PC-9 (cell line): ENCODE data around the gene VPS8. TPM values are rescaled to one million over a fixed set of nuclear protein-coding genes. Genes with fewer than 3 reads are reported as not detected.

Experiments used
- BruUV-seq: library from RNA; stranded (reverse); fragments of 400-500 nt; replicated peaks from 2 replicates; lab custom pipeline; 2021; lab: Mats Ljungman, UMichigan
- CTCF ChIA-PET: fragments of 300-600 bp; sonication (Branson Sonifier 250); formaldehyde crosslinking; loops from one replicate; lab custom pipeline; 2022; ENCODE audit warnings: antibody characterized with exemption; lab: Charles Lee
- POLR2A ChIA-PET: fragments of 300-600 bp; sonication (Branson Sonifier 250); formaldehyde crosslinking; loops from one replicate; lab custom pipeline; 2022; ENCODE audit warnings: antibody characterized with exemption; ENCODE audit not compliant: unreplicated experiment; lab: Charles Lee
- DNase-seq, 2 experiments: peaks; one replicate each; pipeline versions ENCODE4 v3.0.0 to v3.0.0-alpha.2; 2015 to 2022; ENCODE audit warnings: mixed read lengths in 1 of 2
- H2AFZ ChIP-seq: fragments of 200-600 bp; sonication (generic); 2 replicates; pipeline ENCODE4 v1.8.1; 2017; ENCODE audit warnings: antibody characterized with exemption
- H3F3A ChIP-seq: fragments of 200-600 bp; sonication (generic); 2 replicates; pipeline ENCODE4 v1.8.1; 2017; ENCODE audit warnings: antibody characterized with exemption, mild to moderate bottlenecking, low read depth; ENCODE audit not compliant: insufficient read depth
- H3K27ac ChIP-seq: fragments of 200-600 bp; sonication (generic); 2 replicates; pipeline ENCODE4 v1.6.1; 2016; ENCODE audit warnings: mixed run types
- H3K27me3 ChIP-seq: fragments of 200-600 bp; sonication (generic); 2 replicates; pipeline ENCODE4 v1.6.1; 2016; ENCODE audit warnings: low read depth, mixed run types; ENCODE audit not compliant: insufficient read depth
- H3K36me3 ChIP-seq: fragments of 200-600 bp; sonication (generic); 2 replicates; pipeline ENCODE4 v1.6.1; 2016; ENCODE audit warnings: low read depth, mixed run types
- H3K4me1 ChIP-seq: fragments of 200-600 bp; sonication (generic); replicated peaks from 2 replicates; pipeline ENCODE4 v1.6.1; 2016; ENCODE audit warnings: mixed run types; ENCODE audit not compliant: insufficient read depth
- H3K4me2 ChIP-seq: fragments of 200-600 bp; sonication (generic); 2 replicates; pipeline ENCODE4 v1.6.1; 2017; ENCODE audit warnings: mixed run types
- H3K4me3 ChIP-seq: fragments of 200-600 bp; sonication (generic); 2 replicates; pipeline ENCODE4 v1.6.1; 2016; ENCODE audit warnings: mixed run types
- H3K79me2 ChIP-seq: fragments of 200-600 bp; sonication (generic); 2 replicates; pipeline ENCODE4 v1.6.1; 2017; ENCODE audit warnings: low read depth, mixed run types
- H3K9me2 ChIP-seq: fragments of 200-600 bp; sonication (generic); 2 replicates; pipeline ENCODE4 v1.8.1; 2017; ENCODE audit warnings: mild to moderate bottlenecking; ENCODE audit not compliant: insufficient read depth
- H3K9me3 ChIP-seq: fragments of 200-600 bp; sonication (generic); 2 replicates; pipeline ENCODE4 v1.8.1; 2016; ENCODE audit warnings: low read depth; ENCODE audit not compliant: insufficient read depth
- H4K20me1 ChIP-seq: fragments of 200-600 bp; sonication (generic); 2 replicates; pipeline ENCODE4 v1.8.1; 2017; ENCODE audit not compliant: insufficient read depth
- CTCF ChIP-seq: fragments of 200-600 bp; sonication (generic); conservative IDR thresholded peaks from 2 replicates; pipeline ENCODE4 v1.6.1; 2017; ENCODE audit warnings: mixed run types, antibody characterized with exemption, mild to moderate bottlenecking, moderate library complexity
- EZH2 ChIP-seq: fragments of 200-600 bp; sonication (generic); IDR thresholded peaks from 2 replicates; pipeline ENCODE4 v1.8.0; 2017; ENCODE audit warnings: antibody characterized with exemption, low read depth
- intact Hi-C: fragments of 100-400 bp; cut with micrococcal nuclease; formaldehyde crosslinking; loops from one replicate; pipeline ENCODE4 v1.10.0; 2022; ENCODE audit not compliant: unreplicated experiment
- total RNA-seq: library from RNA; stranded (reverse); gene quantifications from 2 replicates; pipeline ENCODE4 v1.2.3, GENCODE V29; 2021

Gene VPS8
- total RNA-seq, 1 experiment from 2014 or later = 80.8 TPM

- intact Hi-C loops = no loop called here
- Histone ChIP-seq H4K20me1 (no peaks in the 10 kb centered on the region), H3K4me3 (no peak overlapping the region), H3K27ac (no peak overlapping the region), H3K4me2 (no peak overlapping the region), H3K9me2 (no peaks in the 10 kb centered on the region), H3F3A (no peaks in the 10 kb centered on the region), H3K9me3 (no peaks in the 10 kb centered on the region), H3K36me3 (no peaks in the 10 kb centered on the region), H3K4me1 (0 out of 2 replicates have a peak, but pooled peaks cover 4% of the 10 kb centered on the region), H3K27me3 (peaks cover 20% of the 10 kb centered on the region; the same call in 1 of the 2 replicates), H3K79me2 (no peaks in the 10 kb centered on the region), H2AFZ (no peak overlapping the region)
- POLR2A ChIA-PET = no interaction called here
- TF ChIP-seq EZH2 (no peak), CTCF (no peak)
- BruUV-seq = no TSS peak
- CTCF ChIA-PET = no interaction called here
- DNase-seq = no peak
Measured at GRCh38 chr3:184791171-184791570, 20.8 kb upstream of the VPS8 start.

- Histone ChIP-seq H3K9me2 (no peaks in the 10 kb centered on the region), H3K4me2 (no peak overlapping the region), H3K27me3 (peaks cover 25% of the 10 kb centered on the region; the same call in 1 of the 2 replicates), H2AFZ (no peak overlapping the region), H3K4me1 (no peaks in the 10 kb centered on the region), H3F3A (peaks cover 5% of the 10 kb centered on the region; the same call in 1 of the 2 replicates), H3K79me2 (no peaks in the 10 kb centered on the region), H3K4me3 (no peak overlapping the region), H3K9me3 (no peaks in the 10 kb centered on the region), H4K20me1 (0 out of 2 replicates have a peak, but pooled peaks cover 2% of the 10 kb centered on the region), H3K36me3 (no peaks in the 10 kb centered on the region), H3K27ac (no peak overlapping the region)
- DNase-seq = no peak
- no peak for TF ChIP-seq CTCF
- TF ChIP-seq EZH2 = no peak
- intact Hi-C loops = no loop called here
- no TSS peak for BruUV-seq
- CTCF ChIA-PET = no interaction called here
- POLR2A ChIA-PET = no interaction called here
Measured at GRCh38 chr3:184795522-184796190, 16.3 kb upstream of the VPS8 start.

GRCh38 chr3:184796551-184796950, 15.4 kb upstream of the VPS8 start:
- ChIA-PET CTCF (no interaction called here), POLR2A (no interaction called here)
- Histone ChIP-seq H3K27ac (no peak overlapping the region), H3K9me3 (no peaks in the 10 kb centered on the region), H2AFZ (no peak overlapping the region), H3K27me3 (peaks cover 31% of the 10 kb centered on the region; the same call in 1 of the 2 replicates), H3K4me2 (no peak overlapping the region), H3K9me2 (no peaks in the 10 kb centered on the region), H3K4me1 (no peaks in the 10 kb centered on the region), H3K4me3 (no peak overlapping the region), H4K20me1 (0 out of 2 replicates have a peak, but pooled peaks cover 2% of the 10 kb centered on the region), H3K79me2 (no peaks in the 10 kb centered on the region), H3F3A (peaks cover 5% of the 10 kb centered on the region; the same call in 1 of the 2 replicates), H3K36me3 (no peaks in the 10 kb centered on the region)
- intact Hi-C loops = no loop called here
- no peak for DNase-seq
- no peak for TF ChIP-seq CTCF
- TF ChIP-seq EZH2 = no peak
- BruUV-seq = no TSS peak
